ENCODE data around the gene LSS. TPM values are rescaled to one million over a fixed set of nuclear protein-coding genes. Genes with fewer than 3 reads are reported as not detected.
"Not testable (repeated sequence)": the region's sequence is repeated elsewhere in the genome, so short reads cannot be mapped to it uniquely, and the experiment has no call there.

LSS gene
- total and polyA plus RNA-seq, 5 donors: 34.1 to 91.9 (median 77.6) TPM

DNA sequence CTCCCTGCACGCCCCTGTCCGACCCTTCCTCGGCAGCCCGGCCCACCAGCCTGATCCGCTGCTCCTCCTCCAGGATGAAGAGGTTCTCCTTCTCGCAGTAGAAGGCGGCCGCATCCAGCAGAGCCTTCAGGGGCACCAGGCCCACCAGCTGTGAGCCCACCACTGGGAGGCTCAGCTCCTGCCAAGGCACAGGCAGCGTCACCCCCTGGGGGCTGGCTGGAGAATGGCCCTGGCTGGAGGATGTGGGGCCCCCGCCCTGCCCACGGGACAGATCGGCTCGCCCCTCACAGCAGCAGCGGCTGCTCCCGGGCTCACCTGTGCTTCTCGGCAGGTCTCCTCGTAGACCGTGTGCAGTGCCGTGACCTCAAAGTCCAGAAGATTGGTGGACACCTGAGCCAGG is 78.5 kb downstream of the LSS start:
- Histone ChIP-seq H3K4me3 (ENCODE audit: low read length) (no peak overlapping the region), H3K27me3 (ENCODE audit: control insufficient read depth, insufficient read depth) (no peaks in the 10 kb centered on the region), H3K9me3 (ENCODE audit: control insufficient read depth, low read length) (no peaks in the 10 kb centered on the region), H3K4me1 (ENCODE audit: control insufficient read depth, insufficient read depth, low read length) (peaks cover 4% of the 10 kb centered on the region), H3K27ac (ENCODE audit: low read length) (no peak overlapping the region)
- intact Hi-C loops (cut with DNase I): loop anchor here in 2 of 4 donors (10.0 kb wide), 3 partner anchors 65 to 135 kb away; partner anchors contain the start of genes LSS (in 1 of the 2), MCM3AP (in 1 of the 2) and YBEY (in 1 of the 2)
- no peak for ATAC-seq
- peak; percentile 7 to 63 (median 37) for DNase-seq
- 84% methylated on average over 19 of the region's 19 CpGs for WGBS

DNA sequence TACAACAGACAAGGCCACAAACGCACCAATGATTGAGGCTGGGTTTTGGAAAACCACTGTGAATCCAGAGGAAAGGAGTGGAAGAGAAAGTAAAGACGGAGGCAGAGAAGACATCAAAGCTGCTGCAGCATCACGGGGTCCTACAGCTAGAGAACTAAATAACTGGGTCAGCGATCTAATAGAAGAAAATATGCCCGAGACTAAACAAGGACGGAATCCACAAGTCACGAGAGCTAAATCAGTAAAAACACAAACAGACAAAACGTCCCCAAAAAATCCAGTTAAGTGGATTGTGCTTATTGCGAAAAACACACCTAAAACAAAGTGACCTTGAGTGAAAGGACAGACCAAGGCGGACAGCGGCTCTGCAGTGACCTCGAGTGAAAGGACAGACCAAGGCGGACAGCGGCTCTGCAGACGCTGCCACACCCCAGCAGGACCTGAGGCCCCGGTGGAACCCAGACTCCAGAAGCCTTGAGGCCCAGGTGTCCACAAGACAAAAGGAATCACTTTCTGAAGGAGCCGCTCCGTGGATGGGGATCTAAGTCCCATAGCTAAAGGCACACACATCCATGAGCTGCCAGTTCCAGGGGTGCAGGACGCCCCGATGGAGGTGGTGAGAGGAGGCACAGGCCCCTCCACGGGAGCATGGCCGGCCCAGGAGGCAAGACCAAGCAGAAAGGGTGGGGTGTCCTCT is 79.2 kb downstream of the LSS start:
- Histone ChIP-seq H3K4me1 (ENCODE audit: control insufficient read depth, insufficient read depth, low read length) (peaks cover 4% of the 10 kb centered on the region), H3K4me3 (ENCODE audit: low read length) (no peak overlapping the region), H3K27me3 (ENCODE audit: control insufficient read depth, insufficient read depth) (no peaks in the 10 kb centered on the region), H3K27ac (ENCODE audit: low read length) (no peak overlapping the region), H3K9me3 (ENCODE audit: control insufficient read depth, low read length) (no peaks in the 10 kb centered on the region)
- intact Hi-C loops (cut with DNase I): loop anchor here in 1 of 4 donors (10.0 kb wide), 1 partner anchor 85 kb away; no protein-coding TSS in a partner anchor
- ATAC-seq (no peak), DNase-seq (peak; percentile 6 to 43 (median 29))
- 85% methylated on average over 22 of the region's 22 CpGs for WGBS

DNA sequence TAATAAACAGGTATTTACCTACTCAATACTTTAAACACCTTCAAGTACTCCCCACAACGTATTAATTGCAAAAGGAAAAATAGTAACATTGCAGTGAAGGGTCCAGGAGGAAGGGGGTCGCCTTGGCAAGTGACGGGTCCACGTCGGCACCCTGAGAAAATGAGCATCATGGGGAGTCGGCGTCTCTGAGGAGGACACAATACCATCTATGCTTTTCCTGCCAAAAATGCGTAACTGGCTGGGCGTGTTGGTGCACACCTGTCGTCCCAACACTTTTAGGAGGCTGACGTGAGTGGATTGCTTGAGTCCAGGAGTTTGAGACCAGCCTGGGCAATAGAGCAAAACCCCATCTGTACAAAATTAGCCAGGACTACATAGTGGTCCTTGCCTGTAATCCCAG is 80.5 kb downstream of the LSS start:
- intact Hi-C loops (cut with DNase I): loop anchor here in 1 of 4 donors (10.0 kb wide), 1 partner anchor 87 kb away; no protein-coding TSS in a partner anchor
- H3K4me3 ChIP-seq (ENCODE audit: low read length): no peak overlapping the region
- ATAC-seq (no peak), DNase-seq (peak; percentile 6 to 21 (median 14))
- 89% methylated on average over 11 of the region's 11 CpGs for WGBS
- no peaks in the 10 kb centered on the region for H3K4me1 ChIP-seq (ENCODE audit: control insufficient read depth, insufficient read depth, low read length)
- H3K9me3 ChIP-seq (ENCODE audit: control insufficient read depth, low read length): no peaks in the 10 kb centered on the region
- H3K27me3 ChIP-seq (ENCODE audit: control insufficient read depth, insufficient read depth): no peaks in the 10 kb centered on the region
- H3K27ac ChIP-seq (ENCODE audit: low read length): no peak overlapping the region

DNA sequence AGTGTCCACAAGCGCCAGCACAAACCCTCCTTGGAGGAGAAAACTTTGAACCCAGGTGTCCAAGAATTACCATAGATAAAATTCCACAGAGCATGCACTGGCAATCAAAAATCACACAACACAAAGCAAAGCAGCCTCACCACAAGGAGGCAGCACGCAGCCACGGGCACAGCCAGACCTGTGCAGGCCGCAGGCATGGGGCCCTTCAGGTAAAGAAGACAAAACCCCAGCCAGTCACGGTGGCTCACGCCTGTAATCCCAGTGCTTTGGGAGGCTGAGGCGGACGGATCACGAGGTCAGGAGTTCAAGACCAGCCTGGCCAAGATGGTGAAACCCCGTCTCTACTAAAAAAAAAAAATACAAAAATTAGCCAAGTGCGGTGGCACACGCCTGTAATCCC is 81.1 kb downstream of the LSS start:
- not testable (repeated sequence) for H3K4me1 ChIP-seq (ENCODE audit: control insufficient read depth, insufficient read depth, low read length); H3K9me3 ChIP-seq (ENCODE audit: control insufficient read depth, low read length); ATAC-seq; H3K4me3 ChIP-seq (ENCODE audit: low read length); H3K27ac ChIP-seq (ENCODE audit: low read length); H3K27me3 ChIP-seq (ENCODE audit: control insufficient read depth, insufficient read depth)
- intact Hi-C loops (cut with DNase I): loop anchor here in 1 of 4 donors (10.0 kb wide), 1 partner anchor 87 kb away; no protein-coding TSS in a partner anchor
- peak; percentile 18 to 56 (median 41) for DNase-seq
- WGBS: 76% methylated on average over 12 of the region's 12 CpGs

DNA sequence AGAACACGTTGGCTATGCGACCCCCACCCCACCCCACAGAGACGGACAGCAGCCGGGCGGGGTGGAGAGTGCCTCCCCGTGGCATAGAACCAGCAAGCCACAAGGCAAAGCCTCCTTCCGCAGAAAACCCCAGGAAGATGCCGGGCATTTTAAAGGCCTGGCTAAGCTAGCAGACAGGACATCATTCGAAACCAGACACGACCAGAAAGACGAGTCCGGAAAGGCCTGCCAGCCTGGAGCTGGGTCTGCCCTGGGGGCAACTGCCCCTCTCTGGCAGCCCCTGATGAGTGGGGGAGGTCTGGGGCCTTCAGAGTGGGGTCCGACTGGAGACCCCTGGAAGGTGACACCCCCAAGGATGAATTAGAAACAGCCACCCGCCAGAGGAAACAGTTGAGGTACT is 81.7 kb downstream of the LSS start:
- intact Hi-C loops (cut with DNase I): loop anchor here in 1 of 4 donors (10.0 kb wide), 1 partner anchor 88 kb away; no protein-coding TSS in a partner anchor

DNA sequence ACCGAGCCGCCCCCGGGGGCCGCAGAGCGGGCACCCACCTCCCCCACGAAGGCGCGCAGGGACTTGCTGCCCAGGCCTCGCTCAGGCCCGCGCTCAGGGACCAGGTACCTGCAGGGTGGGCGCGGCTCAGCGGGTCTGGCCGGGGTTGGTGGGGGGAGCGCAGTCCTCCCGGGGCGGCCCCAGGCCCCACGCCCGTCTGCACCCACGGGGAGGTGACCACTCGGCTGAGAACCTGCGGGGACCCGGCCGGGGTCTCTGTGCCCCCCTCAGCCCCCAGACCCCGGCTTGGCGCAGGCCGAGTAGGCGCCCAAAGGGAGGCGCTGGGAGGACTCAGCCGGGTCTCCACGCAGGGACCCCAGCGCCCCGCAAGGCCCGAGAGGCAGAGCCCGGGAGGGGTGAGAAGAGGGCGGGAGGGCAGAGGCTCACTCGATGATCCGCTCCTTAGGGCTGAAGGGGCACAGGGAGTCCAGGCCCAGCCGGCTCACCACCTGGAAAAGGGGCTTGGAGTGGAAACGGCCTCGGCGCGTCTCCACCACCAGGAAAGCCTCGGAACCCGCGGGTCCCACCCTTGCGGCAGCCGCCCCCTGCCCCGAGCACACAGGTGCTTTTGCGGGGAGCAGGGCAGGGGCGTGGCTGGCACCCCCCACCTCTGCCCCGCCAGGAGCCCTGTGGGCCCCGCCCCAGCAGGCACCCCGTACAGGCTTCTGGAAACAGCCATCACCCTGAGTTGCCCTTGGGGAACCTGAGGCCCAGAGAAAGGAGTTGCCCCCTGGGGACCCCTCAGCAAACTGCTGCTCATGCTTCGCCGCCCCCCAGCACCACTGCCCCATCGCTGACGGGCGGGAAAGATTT is 82.5 kb downstream of the LSS start:
- H3K4me3 ChIP-seq (ENCODE audit: low read length): no peak overlapping the region
- DNase-seq (peak; percentile 15 to 67 (median 49)), ATAC-seq (no peak)
- no peaks in the 10 kb centered on the region for H3K9me3 ChIP-seq (ENCODE audit: control insufficient read depth, low read length)
- intact Hi-C loops (cut with DNase I): loop anchor here in 1 of 4 donors (10.0 kb wide), 1 partner anchor 89 kb away; no protein-coding TSS in a partner anchor
- no peaks in the 10 kb centered on the region for H3K27me3 ChIP-seq (ENCODE audit: control insufficient read depth, insufficient read depth)
- no peaks in the 10 kb centered on the region for H3K4me1 ChIP-seq (ENCODE audit: control insufficient read depth, insufficient read depth, low read length)
- H3K27ac ChIP-seq (ENCODE audit: low read length): no peak overlapping the region
- 92% methylated on average over 60 of the region's 60 CpGs for WGBS

More for the DNA sequence above, 81.7 kb downstream of the LSS start:
- ATAC-seq (no peak), DNase-seq (peak; percentile 3 to 30 (median 10))
- whole genome bisulfite sequencing: 77% methylated on average over 14 of the region's 14 CpGs
- no peak overlapping the region for H3K4me3 ChIP-seq (ENCODE audit: low read length)
- no peaks in the 10 kb centered on the region for H3K9me3 ChIP-seq (ENCODE audit: control insufficient read depth, low read length)
- no peaks in the 10 kb centered on the region for H3K27me3 ChIP-seq (ENCODE audit: control insufficient read depth, insufficient read depth)
- H3K4me1 ChIP-seq (ENCODE audit: control insufficient read depth, insufficient read depth, low read length): no peaks in the 10 kb centered on the region
- H3K27ac ChIP-seq (ENCODE audit: low read length): no peak overlapping the region

DNA sequence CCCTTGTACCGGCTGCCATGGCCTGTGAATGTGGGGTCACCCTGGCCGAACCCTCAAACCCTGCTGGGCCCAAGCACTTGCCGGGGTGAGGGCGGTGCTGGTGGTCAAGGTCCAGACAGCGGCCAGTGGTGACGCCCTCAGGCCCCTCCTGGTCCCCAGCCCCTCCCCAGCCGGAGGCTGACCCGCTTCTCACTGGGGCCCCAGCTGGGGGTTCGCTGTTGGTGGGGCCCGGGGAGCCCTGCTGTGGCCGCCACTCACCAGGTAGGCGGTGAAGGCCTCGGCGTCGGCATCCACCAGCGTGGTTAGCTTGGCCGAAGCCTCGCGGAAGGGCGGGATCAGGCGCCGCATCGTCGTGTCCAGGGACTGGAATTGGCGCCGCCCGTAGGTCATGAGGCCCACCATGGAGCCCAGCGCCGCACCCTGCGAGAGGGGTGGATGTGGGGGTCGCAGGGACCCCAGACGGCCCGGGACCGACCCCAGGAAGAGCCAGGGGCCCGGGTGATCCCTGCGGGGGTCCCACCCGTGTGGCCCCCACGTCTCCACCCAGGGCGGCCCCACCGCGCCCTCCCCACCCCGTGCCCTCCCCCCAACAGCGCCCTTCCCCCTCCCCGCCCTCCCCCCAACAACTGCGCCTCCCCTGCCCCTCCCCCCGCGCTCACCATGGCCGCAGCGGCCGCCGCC is 83.3 kb downstream of the LSS start:
- intact Hi-C loops (cut with DNase I): loop anchor here in 1 of 4 donors (10.0 kb wide), 1 partner anchor 90 kb away; no protein-coding TSS in a partner anchor
- peak; percentile 17 to 67 (median 57) for DNase-seq
- Histone ChIP-seq H3K9me3 (ENCODE audit: control insufficient read depth, low read length) (no peaks in the 10 kb centered on the region), H3K4me3 (ENCODE audit: low read length) (no peak overlapping the region), H3K4me1 (ENCODE audit: control insufficient read depth, insufficient read depth, low read length) (no peaks in the 10 kb centered on the region), H3K27me3 (ENCODE audit: control insufficient read depth, insufficient read depth) (no peaks in the 10 kb centered on the region), H3K27ac (ENCODE audit: low read length) (no peak overlapping the region)
- WGBS: 93% methylated on average over 51 of the region's 51 CpGs
- ATAC-seq: no peak

DNA sequence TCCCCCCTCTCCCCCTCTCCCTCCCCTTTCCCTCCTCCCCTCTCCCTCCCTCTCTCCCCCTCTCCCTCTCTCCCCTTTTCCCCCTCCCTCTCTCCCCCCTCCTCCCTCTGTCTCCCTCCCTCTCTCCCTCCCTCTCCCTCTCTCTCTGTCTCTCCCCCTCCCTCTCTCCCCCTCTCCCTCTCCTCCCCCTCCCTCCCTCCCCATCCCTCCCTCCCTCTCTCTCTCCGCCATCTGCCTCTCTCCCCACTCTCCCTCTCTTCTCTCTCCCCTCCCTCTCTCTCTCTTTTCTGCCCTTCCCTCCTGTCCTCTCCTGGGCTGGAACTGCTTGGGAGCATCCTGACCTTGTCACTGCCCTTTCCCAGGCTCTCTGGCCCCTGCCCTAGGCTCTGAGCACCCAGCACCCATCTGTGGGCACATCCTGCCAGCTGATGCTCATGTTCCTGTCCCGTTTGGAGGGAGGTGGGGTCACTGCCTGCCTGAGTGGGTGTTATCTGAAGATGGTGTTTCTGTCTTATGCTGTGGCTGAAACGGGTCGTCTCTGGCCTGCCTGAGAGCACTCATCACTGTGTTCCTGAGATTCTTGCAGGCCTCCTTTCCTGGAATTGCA is 84.0 kb downstream of the LSS start:
- H3K27ac ChIP-seq (ENCODE audit: low read length): no peak overlapping the region
- H3K4me3 ChIP-seq (ENCODE audit: low read length): no peak overlapping the region
- 29% methylated on average over 4 of the region's 4 CpGs for WGBS
- no peak for ATAC-seq
- intact Hi-C loops (cut with DNase I): loop anchor here in 1 of 4 donors (10.0 kb wide), 1 partner anchor 90 kb away; no protein-coding TSS in a partner anchor
- no peaks in the 10 kb centered on the region for H3K4me1 ChIP-seq (ENCODE audit: control insufficient read depth, insufficient read depth, low read length)
- DNase-seq: peak in 2 of 3 donors; percentile 11 to 18
- no peaks in the 10 kb centered on the region for H3K27me3 ChIP-seq (ENCODE audit: control insufficient read depth, insufficient read depth)
- no peaks in the 10 kb centered on the region for H3K9me3 ChIP-seq (ENCODE audit: control insufficient read depth, low read length)

DNA sequence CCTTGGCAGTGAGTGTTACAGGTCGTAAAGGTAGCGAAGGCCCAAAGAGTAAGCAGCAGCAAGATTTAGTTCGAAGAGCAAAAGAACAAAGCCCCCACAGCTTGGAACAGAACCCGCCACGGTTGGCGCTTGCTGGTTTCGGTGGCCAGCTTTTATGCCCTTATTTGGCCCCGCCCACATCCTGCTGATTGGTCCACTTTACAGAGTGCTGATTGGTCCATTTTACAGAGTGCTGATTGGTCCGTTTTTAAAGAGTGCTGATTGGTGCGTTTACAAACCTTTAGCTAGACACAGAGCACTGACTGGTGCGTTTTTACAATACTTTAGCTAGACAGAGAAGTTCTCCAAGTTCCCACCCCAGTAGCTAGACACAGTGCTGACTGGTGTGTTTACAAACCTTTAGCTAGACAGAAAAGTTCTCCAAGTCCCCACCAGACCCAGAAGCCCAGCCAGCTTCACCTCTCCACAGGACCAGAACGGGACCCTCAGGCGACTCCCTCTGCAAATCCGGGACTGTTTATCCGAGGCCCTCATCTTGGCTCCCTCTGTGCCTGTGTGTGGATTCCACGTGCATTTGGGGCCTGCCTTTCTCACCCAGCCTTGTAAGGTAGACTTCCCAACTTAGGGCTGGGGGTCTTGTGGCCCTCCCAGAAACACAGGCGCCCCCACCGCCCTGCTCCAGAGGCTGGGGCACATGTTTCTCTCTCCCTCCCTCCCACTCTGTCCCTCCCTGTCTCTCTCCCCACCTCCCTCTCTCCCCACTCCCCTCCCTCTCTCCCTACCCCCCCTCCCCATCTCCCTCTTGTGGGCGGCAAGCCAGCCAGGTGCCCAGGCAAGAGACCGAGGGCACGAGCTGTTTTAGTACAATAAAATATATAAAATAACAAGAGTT is 85.7 kb downstream of the LSS start:
- intact Hi-C loops (cut with DNase I): loop anchor here in 1 of 4 donors (10.0 kb wide), 1 partner anchor 92 kb away; no protein-coding TSS in a partner anchor
- Histone ChIP-seq H3K4me3 (ENCODE audit: low read length) (no peak overlapping the region), H3K9me3 (ENCODE audit: control insufficient read depth, low read length) (no peaks in the 10 kb centered on the region), H3K27me3 (ENCODE audit: control insufficient read depth, insufficient read depth) (no peaks in the 10 kb centered on the region), H3K27ac (ENCODE audit: low read length) (no peak overlapping the region), H3K4me1 (ENCODE audit: control insufficient read depth, insufficient read depth, low read length) (no peaks in the 10 kb centered on the region)
- peak in 1 of 2 donors; percentile 5 for ATAC-seq
- peak; percentile 15 to 55 (median 51) for DNase-seq
- 85% methylated on average over 21 of the region's 21 CpGs for WGBS

Measured in right cardiac atrium (tissue), 5 donors.